Type B pancreatic cell (in vitro differentiated cells): ENCODE data around the gene RARS1. TPM values are rescaled to one million over a fixed set of nuclear protein-coding genes. Genes with fewer than 3 reads are reported as not detected.

ENCODE experiments used
- DNase-seq: peaks from one replicate; pipeline ENCODE4 v3.0.0; 2021; ENCODE audit warnings: mixed read lengths; ENCODE audit not compliant: unreplicated experiment; ENCODE audit errors: extremely low spot score
- H3K27ac Mint-ChIP-seq: 2 replicates; pipeline ENCODE4 v1.8.0; 2021; ENCODE audit warnings: mild to moderate bottlenecking, mixed read lengths
- H3K27me3 Mint-ChIP-seq: 2 replicates; pipeline ENCODE4 v1.8.0; 2021; ENCODE audit warnings: mixed read lengths
- H3K36me3 Mint-ChIP-seq: 2 replicates; pipeline ENCODE4 v1.8.0; 2021; ENCODE audit warnings: mixed read lengths
- H3K4me1 Mint-ChIP-seq: one replicate; pipeline ENCODE4 v1.8.0; 2021; ENCODE audit warnings: mixed read lengths; ENCODE audit not compliant: unreplicated experiment
- H3K4me3 Mint-ChIP-seq: 2 replicates; pipeline ENCODE4 v1.8.0; 2021; ENCODE audit warnings: mild to moderate bottlenecking, mixed read lengths
- H3K9me3 Mint-ChIP-seq: 2 replicates; pipeline ENCODE4 v1.8.0; 2021; ENCODE audit warnings: mixed read lengths
- microRNA-seq: library from miRNA; unstranded; fragments of <30 nt; microRNA quantifications from one replicate; pipeline ENCODE4, GENCODE V29; 2020
- total RNA-seq: library from RNA; stranded (reverse); gene quantifications from 2 replicates; pipeline ENCODE4 v1.2.1, GENCODE V29; 2021; ENCODE audit warnings: low replicate concordance
- TF ChIP-seq, protein P1 (sequence below): fragments of 200-600 bp; sonication (generic); conservative IDR thresholded peaks from 2 replicates; pipeline ENCODE4 v1.5.0; 2021; ENCODE audit warnings: antibody characterized with exemption, mild to moderate bottlenecking

The RARS1 gene
- total RNA-seq, 1 donor from 2014 or later = 102 TPM

DNA sequence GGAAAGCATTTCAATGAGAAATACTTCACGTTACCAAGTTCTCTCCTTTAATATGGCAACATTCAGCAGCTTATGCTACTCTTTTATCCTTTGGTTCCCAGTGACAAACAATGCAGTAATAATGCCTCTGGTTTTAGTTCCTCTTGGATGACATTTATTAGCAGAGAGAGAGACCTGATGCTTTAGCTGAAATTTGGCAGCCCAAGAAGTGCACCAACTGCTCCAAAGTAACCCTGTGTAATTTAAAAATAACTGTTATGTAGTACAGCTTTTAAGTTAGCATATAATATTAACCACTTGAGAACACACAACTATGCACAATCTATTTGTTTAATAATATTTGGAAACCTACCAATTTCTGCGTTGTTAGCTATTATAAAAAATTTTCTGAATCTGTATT is 71.1 kb downstream of the RARS1 start:
- TF ChIP-seq, protein P1, sequence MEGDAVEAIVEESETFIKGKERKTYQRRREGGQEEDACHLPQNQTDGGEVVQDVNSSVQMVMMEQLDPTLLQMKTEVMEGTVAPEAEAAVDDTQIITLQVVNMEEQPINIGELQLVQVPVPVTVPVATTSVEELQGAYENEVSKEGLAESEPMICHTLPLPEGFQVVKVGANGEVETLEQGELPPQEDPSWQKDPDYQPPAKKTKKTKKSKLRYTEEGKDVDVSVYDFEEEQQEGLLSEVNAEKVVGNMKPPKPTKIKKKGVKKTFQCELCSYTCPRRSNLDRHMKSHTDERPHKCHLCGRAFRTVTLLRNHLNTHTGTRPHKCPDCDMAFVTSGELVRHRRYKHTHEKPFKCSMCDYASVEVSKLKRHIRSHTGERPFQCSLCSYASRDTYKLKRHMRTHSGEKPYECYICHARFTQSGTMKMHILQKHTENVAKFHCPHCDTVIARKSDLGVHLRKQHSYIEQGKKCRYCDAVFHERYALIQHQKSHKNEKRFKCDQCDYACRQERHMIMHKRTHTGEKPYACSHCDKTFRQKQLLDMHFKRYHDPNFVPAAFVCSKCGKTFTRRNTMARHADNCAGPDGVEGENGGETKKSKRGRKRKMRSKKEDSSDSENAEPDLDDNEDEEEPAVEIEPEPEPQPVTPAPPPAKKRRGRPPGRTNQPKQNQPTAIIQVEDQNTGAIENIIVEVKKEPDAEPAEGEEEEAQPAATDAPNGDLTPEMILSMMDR = no peak
- no peak for DNase-seq
- no peak overlapping the region for H3K4me3 Mint-ChIP-seq
- no peaks in the 10 kb centered on the region for H3K9me3 Mint-ChIP-seq
- H3K27ac Mint-ChIP-seq = no peak overlapping the region
- peaks cover 3% of the 10 kb centered on the region for H3K4me1 Mint-ChIP-seq
- H3K27me3 Mint-ChIP-seq = no peaks in the 10 kb centered on the region
- peaks cover 64% of the 10 kb centered on the region for H3K36me3 Mint-ChIP-seq

DNA sequence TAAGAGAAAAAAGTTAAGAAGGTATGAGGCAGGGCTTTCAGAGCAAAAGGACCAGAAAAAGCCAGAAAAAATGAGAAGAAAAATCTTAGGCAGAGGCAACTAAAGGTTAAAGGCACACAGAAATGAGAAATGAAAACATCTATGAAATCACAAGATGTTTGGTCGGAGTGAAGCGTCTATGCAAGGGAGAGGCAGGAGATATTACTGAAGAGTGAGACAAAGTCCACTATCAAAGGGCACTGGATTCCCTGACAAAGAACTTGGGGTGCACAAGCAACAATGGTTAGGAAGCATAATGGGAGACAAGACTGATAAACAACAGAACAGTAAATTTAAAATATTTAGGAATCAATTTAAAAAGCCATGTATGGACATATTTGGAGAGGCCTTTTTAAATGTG is 76.0 kb downstream of the RARS1 start:
- Mint-ChIP-seq H3K9me3 (no peaks in the 10 kb centered on the region), H3K27me3 (no peaks in the 10 kb centered on the region), H3K4me3 (no peak overlapping the region), H3K27ac (no peak overlapping the region), H3K4me1 (peaks cover 3% of the 10 kb centered on the region), H3K36me3 (peaks cover 41% of the 10 kb centered on the region)
- no peak for DNase-seq
- TF ChIP-seq, protein P1 = no peak

DNA sequence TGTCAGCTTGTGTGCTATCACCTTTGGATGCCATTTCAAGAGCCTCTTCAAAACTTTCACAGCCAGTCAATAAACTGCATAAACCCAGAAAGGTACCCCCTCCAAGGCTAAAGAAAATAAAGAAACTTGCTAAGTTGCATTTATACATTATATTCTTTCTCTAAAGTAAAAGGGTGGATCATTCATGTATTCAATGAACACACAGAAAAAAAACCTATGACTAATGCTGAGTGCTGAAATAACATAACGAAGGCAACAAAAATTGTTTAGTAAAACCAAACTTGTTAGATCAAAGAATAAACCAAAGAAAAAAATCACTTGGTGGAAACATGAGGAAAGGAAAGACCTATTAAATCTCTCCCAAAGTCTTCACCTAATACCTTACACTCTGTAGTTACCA is 77.7 kb downstream of the RARS1 start:
- no peaks in the 10 kb centered on the region for H3K27me3 Mint-ChIP-seq
- peaks cover 3% of the 10 kb centered on the region for H3K4me1 Mint-ChIP-seq
- peaks cover 45% of the 10 kb centered on the region for H3K36me3 Mint-ChIP-seq
- no peak for DNase-seq
- H3K9me3 Mint-ChIP-seq = no peaks in the 10 kb centered on the region
- H3K4me3 Mint-ChIP-seq = no peak overlapping the region
- TF ChIP-seq, protein P1 = no peak
- H3K27ac Mint-ChIP-seq = no peak overlapping the region

DNA sequence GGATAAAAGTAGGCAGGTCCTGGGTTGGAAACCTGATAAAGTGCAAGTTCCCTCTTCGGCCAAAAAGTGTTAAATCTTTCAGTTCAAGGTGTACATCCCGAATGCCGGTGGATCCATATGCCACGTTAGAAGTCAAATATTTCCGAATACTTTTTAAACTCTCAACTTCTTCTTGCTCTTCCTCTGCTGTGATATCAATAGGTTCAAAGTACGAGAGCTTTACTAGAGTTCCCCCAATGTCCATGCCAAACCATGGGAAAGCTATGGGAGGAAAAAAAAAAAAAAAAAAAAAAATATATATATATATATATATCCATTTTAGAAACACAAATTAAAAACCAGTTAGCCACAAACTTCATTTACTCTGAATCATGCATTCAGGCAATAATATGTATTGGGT is 82.5 kb downstream of the RARS1 start:
- H3K9me3 Mint-ChIP-seq = no peaks in the 10 kb centered on the region
- DNase-seq = no peak
- no peak overlapping the region for H3K4me3 Mint-ChIP-seq
- TF ChIP-seq, protein P1 = no peak
- no peaks in the 10 kb centered on the region for H3K27me3 Mint-ChIP-seq
- H3K27ac Mint-ChIP-seq = no peak overlapping the region
- peaks cover 35% of the 10 kb centered on the region for H3K36me3 Mint-ChIP-seq
- peaks cover 8% of the 10 kb centered on the region for H3K4me1 Mint-ChIP-seq

Small RNAs within 50 kb of the gene (microRNA-seq; reads per million reads assigned to microRNA genes)
- gene MIR103A1 (not detected), gene MIR103B1 (not detected)

Other genes with a start within 250 kb of the RARS1 start
- gene WWC1, start 194.8 kb upstream of the RARS1 start, total RNA-seq = 80.1 and 183 TPM in 2 replicates
- 2.1 and 3.3 TPM in 2 replicates for gene FBLL1, start 42.8 kb downstream of the RARS1 start, total RNA-seq
- gene PANK3, start 92.9 kb downstream of the RARS1 start, total RNA-seq = 82.6 and 91.8 TPM in 2 replicates